Measurements from ENCODE around the gene C12orf43. TPM values are rescaled to one million over a fixed set of nuclear protein-coding genes. Genes with fewer than 3 reads are reported as not detected.

C12orf43 gene
- total RNA-seq, 2 donors from 2014 or later = 8.8 to 12.1 TPM

DNA sequence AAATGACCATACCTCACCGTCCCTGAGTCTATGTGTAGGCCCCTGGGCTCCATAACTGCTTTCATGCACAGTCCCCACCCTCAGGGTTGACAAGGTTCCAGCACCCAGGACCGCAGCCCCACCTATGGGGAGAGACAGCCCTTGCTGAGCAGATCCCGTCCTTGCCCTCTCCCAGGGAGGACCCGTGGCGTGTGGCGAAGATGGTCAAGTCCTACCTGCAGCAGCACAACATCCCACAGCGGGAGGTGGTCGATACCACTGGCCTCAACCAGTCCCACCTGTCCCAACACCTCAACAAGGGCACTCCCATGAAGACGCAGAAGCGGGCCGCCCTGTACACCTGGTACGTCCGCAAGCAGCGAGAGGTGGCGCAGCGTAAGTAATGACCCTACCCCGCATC is 27.6 kb downstream of the C12orf43 start:
- H3K36me3 ChIP-seq = no peaks in the 10 kb centered on the region
- no peaks in the 10 kb centered on the region for H3K27me3 ChIP-seq
- TF ChIP-seq CTCF (IDR thresholded peaks at IDR 0.05) = no peak

DNA sequence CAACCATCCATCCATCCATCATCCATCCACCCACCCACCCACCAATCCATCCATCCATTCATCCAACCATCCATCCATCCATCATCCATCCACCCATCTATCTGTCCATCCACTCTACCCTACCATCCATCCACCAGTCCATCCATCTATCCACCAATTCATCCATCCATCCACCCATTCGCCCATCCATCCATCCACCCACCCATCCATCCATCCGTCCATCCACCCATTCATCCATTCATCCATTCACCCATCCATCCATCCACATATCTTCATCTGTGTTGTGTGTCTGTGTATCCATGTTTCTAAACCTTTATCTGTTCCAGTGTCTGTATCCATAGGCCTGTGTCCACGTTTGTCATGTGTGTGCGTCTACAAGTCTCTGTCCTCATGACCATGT is 28.1 kb downstream of the C12orf43 start:
- no peak overlapping the region for H3K27ac ChIP-seq
- no peak for DNase-seq (ENCODE audit: low spot score)

More for the DNA sequence above, 27.6 kb downstream of the C12orf43 start:
- Histone ChIP-seq H3K27ac (no peak overlapping the region), H3K4me3 (no peak overlapping the region), H3K4me1 (no peaks in the 10 kb centered on the region), H3K9me3 (no peaks in the 10 kb centered on the region)
- DNase-seq (ENCODE audit: low spot score) = no peak

DNA sequence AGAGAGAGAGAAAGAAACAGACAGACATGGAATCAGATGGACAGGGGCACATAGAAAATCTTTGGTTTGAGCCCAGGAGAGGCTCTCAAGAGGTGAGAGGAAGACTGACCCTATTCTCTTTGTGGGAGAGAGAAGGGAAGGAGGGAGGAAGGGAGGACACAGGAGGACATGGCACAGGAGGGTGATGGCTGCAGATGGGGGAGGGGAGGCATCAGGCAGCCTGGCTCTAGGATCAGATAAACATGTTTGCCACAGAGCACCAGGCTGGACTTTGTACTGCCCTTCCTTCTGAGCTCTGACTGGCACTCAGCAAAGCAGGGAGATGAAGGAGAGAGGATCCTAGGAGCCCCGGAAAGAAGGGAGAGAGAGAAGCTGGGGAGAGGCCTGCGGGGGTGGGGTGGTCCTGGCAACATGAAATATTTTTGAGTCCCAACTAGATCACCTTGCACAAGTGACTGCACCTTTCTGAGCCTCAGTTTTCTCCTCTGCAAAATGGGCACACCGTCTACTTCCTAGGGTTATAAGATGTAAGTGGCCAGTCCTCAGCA is 31.9 kb downstream of the C12orf43 start:
- TF ChIP-seq CTCF (IDR thresholded peaks at IDR 0.05) = no peak
- Histone ChIP-seq H3K36me3 (no peaks in the 10 kb centered on the region), H3K4me1 (no peaks in the 10 kb centered on the region), H3K9me3 (no peaks in the 10 kb centered on the region), H3K27ac (no peak overlapping the region), H3K4me3 (no peak overlapping the region), H3K27me3 (no peaks in the 10 kb centered on the region)
- no peak for DNase-seq (ENCODE audit: low spot score)

More for the DNA sequence above, 28.1 kb downstream of the C12orf43 start:
- Histone ChIP-seq H3K4me1 (no peaks in the 10 kb centered on the region), H3K27me3 (no peaks in the 10 kb centered on the region), H3K36me3 (no peaks in the 10 kb centered on the region), H3K4me3 (no peak overlapping the region), H3K9me3 (no peaks in the 10 kb centered on the region)
- TF ChIP-seq CTCF (IDR thresholded peaks at IDR 0.05) = no peak

GRCh38 chr12:120983759-120984158 is 32.5 kb downstream of the C12orf43 start:
- no peaks in the 10 kb centered on the region for H3K4me1 ChIP-seq
- no peak overlapping the region for H3K27ac ChIP-seq
- no peak for TF ChIP-seq CTCF (IDR thresholded peaks at IDR 0.05)
- H3K9me3 ChIP-seq = no peaks in the 10 kb centered on the region
- H3K36me3 ChIP-seq = no peaks in the 10 kb centered on the region
- no peak overlapping the region for H3K4me3 ChIP-seq
- no peaks in the 10 kb centered on the region for H3K27me3 ChIP-seq
- DNase-seq (ENCODE audit: low spot score) = no peak

DNA sequence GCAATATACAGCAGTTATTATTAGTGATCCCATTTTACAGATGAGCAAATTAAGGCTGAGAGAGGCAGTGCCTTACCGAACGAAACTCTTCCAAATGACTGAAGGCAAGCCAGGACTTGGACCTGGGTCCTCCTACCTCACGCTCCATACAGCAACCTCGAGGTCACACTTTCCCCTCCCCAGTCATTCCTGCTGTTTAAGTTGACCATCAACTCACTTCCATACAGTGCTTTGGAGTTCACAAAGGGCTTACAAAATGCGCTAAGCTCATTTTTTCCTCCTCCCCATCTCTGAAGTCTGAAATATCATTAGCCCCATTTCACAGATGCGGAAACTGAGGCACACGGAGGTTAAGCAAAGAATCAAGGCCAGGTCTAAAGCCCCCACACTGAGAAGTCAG is 33.6 kb downstream of the C12orf43 start:
- no peaks in the 10 kb centered on the region for H3K36me3 ChIP-seq
- no peaks in the 10 kb centered on the region for H3K27me3 ChIP-seq
- no peaks in the 10 kb centered on the region for H3K9me3 ChIP-seq
- no peak for DNase-seq (ENCODE audit: low spot score)
- TF ChIP-seq CTCF (IDR thresholded peaks at IDR 0.05) = no peak
- no peaks in the 10 kb centered on the region for H3K4me1 ChIP-seq
- H3K27ac ChIP-seq = no peak overlapping the region
- no peak overlapping the region for H3K4me3 ChIP-seq

- TF ChIP-seq CTCF (IDR thresholded peaks at IDR 0.05) = no peak
- H3K4me3 ChIP-seq = no peak overlapping the region
- H3K4me1 ChIP-seq = no peaks in the 10 kb centered on the region
- no peak for DNase-seq (ENCODE audit: low spot score)
- H3K27ac ChIP-seq = no peak overlapping the region
- no peaks in the 10 kb centered on the region for H3K9me3 ChIP-seq
- no peaks in the 10 kb centered on the region for H3K36me3 ChIP-seq
- no peaks in the 10 kb centered on the region for H3K27me3 ChIP-seq
Observed at GRCh38 chr12:120981407-120981941, 34.8 kb downstream of the C12orf43 start.

Data from right atrium auricular region (tissue), 2 donors.